SW 1271 (cell line): ENCODE measurements around the gene CYSRT1.

Experiments
- DNase-seq, 2 experiments: peaks; one replicate each; lab custom pipeline; 2025; lab: John Stamatoyannopoulos, UW

CYSRT1 gene

GRCh38 chr9:137226338-137227053, 1.5 kb downstream of the CYSRT1 start:
- DNase-seq = peak in 1 of 2 experiments; percentile 27

- DNase-seq = peak in 1 of 2 experiments; percentile 72
Observed at GRCh38 chr9:137227054-137227852, 2.3 kb downstream of the CYSRT1 start, which contains the start of gene RNF224. TSS of gene RNF224 (plus strand) at chr9:137227502. CDS start at chr9:137228336, 834 bp downstream.

DNA sequence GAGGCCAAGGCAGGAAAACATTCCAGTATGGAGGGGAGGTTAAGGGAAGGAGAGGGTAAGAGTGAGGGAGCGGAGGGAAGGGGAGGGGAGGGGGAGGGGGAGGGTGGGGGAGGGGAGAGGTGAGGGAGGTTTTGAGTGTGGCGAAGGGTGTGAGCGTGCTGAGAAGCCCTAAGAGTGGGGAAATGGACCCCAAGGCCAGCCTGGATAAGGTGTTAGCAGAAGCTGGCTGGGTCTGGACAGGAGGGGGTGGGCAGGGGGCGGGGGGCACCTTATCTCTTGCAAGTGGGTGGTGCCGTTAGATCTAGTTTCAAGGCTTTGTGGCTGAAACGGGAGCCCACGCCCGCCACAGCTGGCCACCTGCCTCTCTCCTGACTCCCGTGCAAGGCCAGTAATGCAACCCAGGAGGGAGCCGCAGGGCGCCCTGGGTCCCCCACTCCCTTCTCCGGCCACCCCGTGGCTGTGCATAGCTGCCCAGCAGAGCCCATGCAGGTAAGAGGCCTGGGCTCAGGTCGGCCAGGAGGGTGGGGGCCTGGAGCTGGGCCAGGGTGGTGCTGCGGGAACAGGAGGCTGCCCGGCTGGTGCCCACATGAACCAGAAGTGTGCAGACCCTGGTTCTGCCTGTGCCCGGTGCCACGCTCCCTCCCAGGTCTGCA, 3.0 kb downstream of the CYSRT1 start:
- no peak for DNase-seq

- DNase-seq = no peak
Observed at GRCh38 chr9:137228506-137228967, 3.6 kb downstream of the CYSRT1 start.

DNA sequence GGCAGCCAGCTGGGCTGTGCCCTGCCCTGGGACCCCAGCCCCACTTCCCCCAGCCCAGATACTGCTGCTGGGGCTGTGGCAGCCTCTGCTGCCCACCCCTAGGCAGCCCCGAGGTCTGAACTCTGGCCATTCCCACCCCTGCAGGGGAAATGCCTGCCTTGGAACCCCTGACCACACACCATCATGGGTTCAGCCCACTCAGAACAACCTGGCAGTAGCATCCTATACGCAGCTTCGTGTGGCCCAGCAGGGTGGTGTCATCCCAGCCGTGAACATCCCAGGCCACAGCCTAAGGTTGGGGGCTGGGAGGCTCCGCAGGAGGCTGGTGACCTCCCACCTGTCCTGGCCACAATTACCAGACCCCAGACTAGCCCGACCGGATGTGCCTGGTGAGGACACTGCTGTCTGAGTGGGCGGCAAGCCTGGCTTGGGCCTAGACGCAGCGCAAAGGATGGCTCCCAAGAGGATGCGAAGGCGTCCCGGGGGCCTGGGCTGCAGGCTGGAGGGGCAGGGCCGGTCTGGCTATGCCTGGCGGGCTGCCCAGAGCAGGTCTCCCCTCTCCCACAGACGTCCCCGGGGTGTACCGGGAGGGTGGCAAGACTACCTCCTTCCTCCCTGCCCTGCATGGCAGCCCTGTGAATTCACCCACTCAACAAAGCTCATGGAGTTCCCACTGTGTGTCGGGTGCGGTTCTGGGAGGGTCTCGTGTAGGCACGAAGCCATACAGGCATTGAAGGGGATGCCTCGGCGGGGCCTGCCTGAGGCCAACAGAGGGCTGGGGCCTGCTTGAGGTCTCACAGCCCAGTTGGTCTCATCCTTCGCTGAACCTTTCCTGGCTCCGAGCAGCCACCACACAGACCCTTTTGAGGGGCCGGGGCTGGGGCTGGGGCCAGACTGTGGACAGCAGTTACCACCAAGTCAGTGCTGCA, 4.3 kb downstream of the CYSRT1 start:
- DNase-seq = no peak

GRCh38 chr9:137229903-137230704, 5.1 kb downstream of the CYSRT1 start:
- no peak for DNase-seq

DNA sequence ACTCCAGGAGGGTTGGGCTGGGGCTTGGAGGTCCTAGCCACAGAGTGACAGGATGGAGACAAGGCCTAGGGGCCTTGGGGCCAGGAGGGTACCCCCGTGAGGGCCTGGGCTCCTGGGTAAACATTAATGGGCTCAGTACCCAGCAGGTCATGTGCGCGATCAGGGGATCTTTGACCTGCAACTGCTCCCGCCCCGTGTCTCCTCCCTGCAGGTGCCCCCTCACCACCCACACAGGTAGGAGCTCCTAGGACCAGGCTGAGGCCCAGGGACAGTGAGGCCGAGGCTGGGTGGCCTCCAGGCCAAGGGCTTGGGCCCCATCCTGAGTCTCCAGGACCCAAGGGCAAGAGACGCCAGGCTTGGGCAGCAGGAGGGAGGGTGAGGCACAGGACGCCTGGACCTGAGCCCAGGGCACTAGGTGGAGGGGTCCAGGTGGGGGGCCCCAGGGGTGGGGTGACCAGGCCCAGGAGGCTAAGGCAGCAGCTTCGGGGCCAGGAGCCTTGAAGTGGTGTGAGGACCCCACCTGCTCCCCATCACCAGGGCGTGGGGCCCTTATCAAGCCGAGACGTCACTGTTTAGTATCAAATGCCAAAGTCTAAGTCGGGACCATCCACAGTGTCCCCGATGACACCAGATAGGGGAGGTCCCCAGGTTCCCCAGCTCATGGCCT, 5.9 kb downstream of the CYSRT1 start, which contains the start of gene SLC34A3:
Gene SLC34A3 (plus strand): TSS at position 197 of the 667 bp plus-strand sequence. CDS start 802 bp downstream, outside the sequence.
- DNase-seq = no peak

DNA sequence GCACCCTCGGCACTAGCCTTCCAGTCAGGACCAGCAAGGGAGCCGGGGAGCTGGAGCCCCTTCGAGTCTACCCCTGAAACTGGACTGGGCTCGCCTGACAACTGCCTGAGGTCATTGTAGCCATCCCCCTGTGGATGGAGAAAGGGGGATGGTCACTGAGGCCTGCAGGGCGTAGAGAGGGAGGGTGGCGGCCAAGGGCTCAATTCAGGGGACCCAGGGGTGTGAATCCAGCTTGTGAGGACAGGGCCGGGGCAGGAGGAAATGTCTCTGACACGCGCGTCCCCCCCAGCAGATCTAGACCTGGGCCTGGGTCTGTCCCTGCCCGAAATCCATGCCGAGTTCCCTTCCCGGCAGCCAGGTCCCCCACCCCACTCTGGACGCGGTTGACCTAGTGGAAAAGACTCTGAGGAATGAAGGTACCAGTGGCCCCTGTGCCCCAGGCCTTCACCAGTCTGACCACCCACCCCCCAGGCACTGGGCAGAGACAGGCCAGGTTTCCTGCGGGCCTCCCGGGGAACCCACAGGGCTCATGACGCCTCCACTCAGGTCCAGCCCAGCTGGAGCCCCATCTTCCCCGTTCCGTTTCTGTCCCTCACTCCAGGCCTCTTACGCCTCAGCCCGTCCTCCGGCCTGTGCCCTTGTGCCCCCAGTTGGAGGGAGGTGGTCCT, 6.5 kb downstream of the CYSRT1 start:
- DNase-seq = no peak

GRCh38 chr9:137232101-137232500, 7.1 kb downstream of the CYSRT1 start:
- no peak for DNase-seq

DNA sequence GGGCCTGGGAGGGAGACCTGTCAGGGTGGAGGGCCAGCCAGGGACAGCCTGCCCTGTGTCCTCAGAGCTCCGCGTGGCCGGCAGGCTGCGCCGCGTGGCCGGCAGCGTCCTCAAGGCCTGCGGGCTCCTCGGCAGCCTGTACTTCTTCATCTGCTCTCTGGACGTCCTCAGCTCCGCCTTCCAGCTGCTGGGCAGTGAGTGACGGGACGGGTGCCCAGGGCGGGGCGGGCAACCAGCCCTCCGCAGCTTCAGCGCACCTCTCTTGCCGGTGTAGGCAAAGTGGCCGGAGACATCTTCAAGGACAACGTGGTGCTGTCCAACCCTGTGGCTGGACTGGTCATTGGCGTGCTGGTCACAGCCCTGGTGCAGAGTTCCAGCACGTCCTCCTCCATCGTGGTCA, 7.5 kb downstream of the CYSRT1 start:
- no peak for DNase-seq

DNA sequence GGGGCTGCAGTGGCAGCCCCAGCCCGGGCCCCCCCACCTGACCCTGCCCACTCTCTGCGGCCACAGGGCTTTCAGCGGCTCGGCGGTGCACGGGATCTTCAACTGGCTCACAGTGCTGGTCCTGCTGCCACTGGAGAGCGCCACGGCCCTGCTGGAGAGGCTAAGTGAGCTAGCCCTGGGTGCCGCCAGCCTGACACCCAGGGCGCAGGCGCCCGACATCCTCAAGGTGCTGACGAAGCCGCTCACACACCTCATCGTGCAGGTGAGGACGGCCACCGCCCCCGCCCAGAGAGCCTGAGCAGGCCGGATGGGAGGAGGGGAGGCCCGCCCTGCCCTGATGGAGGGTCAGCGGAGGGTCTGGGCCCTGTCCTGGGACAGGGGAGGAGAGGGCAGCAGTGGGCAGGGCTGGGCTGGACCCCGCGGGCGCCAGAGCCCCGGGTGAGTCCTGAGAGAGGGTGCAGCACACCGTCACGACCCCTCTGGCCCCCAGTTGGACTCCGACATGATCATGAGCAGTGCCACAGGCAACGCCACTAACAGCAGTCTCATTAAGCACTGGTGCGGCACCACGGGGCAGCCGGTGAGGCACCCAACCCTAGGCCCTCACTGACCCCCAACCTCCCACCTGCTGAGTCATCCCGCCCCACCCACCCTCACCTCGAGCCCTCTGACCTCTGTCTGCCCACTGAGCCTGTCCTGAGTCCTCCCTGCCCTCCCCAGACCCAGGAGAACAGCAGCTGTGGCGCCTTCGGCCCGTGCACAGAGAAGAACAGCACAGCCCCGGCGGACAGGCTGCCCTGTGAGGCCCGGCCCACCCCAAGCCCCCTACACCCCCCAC, 8.4 kb downstream of the CYSRT1 start:
- DNase-seq = no peak

- DNase-seq = no peak
Observed at GRCh38 chr9:137234055-137234697, 9.2 kb downstream of the CYSRT1 start.

DNA sequence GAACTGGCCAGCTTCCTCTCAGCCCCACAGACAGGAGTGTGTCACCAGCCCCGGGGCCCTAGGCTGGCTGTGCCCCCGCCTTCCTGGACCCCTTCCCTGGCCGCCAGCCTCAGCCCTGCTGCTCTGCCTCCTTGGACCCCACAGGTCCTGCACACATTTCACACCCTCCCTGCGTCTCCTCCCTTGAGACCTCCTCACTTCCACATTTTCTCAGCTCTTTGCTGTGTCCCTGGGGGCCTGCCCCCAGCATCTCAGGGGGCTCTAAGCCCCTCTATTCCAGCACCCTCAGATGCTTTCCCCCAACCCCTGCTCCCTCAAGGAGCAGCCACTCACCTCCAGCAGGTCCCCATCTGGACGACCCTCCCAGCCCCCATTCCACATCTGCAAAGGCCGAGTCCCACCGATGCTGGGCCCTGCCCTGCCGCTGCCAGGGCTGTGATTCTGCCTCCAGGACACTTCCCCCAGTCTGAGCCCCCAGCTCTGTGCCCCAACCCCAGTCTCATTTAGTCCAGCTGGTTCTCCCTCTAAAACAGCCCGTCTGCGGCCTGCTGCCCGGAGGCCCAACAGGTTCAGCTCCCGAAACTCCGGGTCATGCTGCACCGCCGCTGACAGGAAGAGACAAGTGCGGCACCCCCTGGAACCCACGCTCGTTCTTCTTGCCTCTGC, 9.9 kb downstream of the CYSRT1 start:
- no peak for DNase-seq

GRCh38 chr9:137235424-137236237, 10.7 kb downstream of the CYSRT1 start:
- no peak for DNase-seq

GRCh38 chr9:137236238-137236935, 11.4 kb downstream of the CYSRT1 start:
- peak; percentile 64 to 76 for DNase-seq

DNA sequence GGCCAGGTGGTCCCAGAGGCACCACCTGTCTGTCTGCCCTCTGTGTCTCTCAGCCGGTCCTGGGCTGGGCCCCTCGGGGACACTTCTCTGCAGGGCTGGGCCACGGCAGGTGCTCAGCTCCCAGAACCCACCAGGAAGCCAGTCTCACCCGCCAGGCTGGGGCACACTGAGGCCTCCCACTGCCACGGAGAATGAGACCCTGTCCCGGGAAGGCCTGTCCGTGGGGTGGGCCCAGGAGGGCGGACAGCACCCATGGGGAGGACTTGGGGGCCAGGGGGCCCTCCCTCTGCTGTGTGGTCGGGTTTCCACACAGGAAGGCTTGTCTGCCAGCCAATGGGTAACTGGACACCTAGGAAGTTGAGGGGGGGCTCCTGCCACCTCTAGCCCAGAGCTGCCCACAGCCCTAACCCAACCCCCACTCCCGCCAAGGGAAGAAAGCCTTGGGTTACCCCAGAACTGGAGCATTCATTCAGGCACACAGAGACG, 12.0 kb downstream of the CYSRT1 start:
- no peak for DNase-seq
